Activated CD4-positive, alpha-beta memory T cell treated with anti-CD3 and anti-CD28 coated beads for 36 hours (primary cell): ENCODE results near the gene MOV10. TPM values are rescaled to one million over a fixed set of nuclear protein-coding genes. Genes with fewer than 3 reads are reported as not detected.

Experiments
- CTCF ChIA-PET: fragments of 350-600 bp; sonication (Branson Sonifier 250); formaldehyde crosslinking; loops from one replicate; lab custom pipeline; 2021; ENCODE audit warnings: antibody characterized with exemption, inconsistent platforms; lab: Charles Lee
- POLR2A ChIA-PET: fragments of 350-600 bp; sonication (Branson Sonifier 250); formaldehyde crosslinking; loops from one replicate; lab custom pipeline; 2021; ENCODE audit warnings: antibody characterized with exemption; lab: Charles Lee
- DNase-seq: peaks from one replicate; pipeline ENCODE4 v3.0.0-alpha.2; 2020
- H3K27ac Mint-ChIP-seq: one replicate; pipeline ENCODE4 v1.8.0; 2021; ENCODE audit warnings: mixed read lengths
- H3K27me3 Mint-ChIP-seq: one replicate; pipeline ENCODE4 v1.8.0; 2021; ENCODE audit warnings: mixed read lengths
- H3K36me3 Mint-ChIP-seq: one replicate; pipeline ENCODE4 v1.8.0; 2021; ENCODE audit warnings: mixed read lengths
- H3K4me1 Mint-ChIP-seq: one replicate; pipeline ENCODE4 v1.8.0; 2021; ENCODE audit warnings: low read depth, mixed read lengths
- H3K4me3 Mint-ChIP-seq: one replicate; pipeline ENCODE4 v1.8.0; 2021; ENCODE audit warnings: mild to moderate bottlenecking, mixed read lengths
- H3K9me3 Mint-ChIP-seq: one replicate; pipeline ENCODE4 v1.8.0; 2021; ENCODE audit warnings: mixed read lengths
- intact Hi-C: fragments of 100-400 bp; cut with micrococcal nuclease; formaldehyde crosslinking; loops from one replicate; pipeline ENCODE4 v1.15.1; 2023
- total RNA-seq, 2 experiments: library from RNA; stranded (reverse); gene quantifications; one replicate each; pipeline ENCODE4 v1.2.3, GENCODE V29; 2021

MOV10 gene
- total RNA-seq, 2 experiments from 2014 or later: 57.7 to 63.1 TPM

DNA sequence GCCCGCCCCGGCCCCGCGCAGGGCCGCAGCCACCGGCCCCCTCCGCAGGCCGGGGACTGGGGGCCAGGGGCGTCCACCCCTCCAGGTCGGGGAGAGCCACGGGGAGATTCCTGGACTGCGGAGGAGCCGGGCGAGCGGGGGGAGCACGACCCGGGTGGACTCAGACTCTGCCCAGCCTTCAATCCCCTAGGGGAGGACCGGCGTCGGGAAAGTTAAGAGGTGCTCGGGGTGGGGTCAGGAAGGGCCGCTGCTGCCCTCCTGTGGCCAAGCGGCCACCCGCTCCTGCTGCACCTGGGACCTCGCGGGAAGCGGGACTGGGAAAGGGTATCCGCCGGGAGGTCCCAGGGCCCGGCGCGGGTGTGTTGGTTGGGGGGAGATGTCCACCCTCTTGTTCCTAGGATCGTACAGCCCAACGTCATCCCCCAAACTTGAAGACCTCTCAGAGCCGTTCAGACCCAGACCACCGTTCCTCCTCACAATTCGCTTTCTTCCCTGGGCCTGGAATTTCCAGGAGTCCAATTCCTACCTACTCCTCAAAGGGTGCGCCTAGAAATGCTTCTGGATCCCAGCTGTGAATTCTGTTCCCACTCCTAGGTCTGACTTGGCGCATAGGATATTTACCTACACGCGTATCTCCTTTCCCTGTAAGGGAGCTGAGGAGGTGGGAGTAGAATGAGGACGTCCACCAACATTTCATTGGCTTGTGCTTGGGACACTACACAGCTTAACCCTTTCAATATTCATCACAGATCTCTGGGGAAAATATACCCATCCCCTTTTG is 33.0 kb downstream of the MOV10 start:
- peak; percentile 83 for DNase-seq
- peaks cover 35% of the 10 kb centered on the region for H3K4me1 Mint-ChIP-seq
- intact Hi-C loops: loop anchor here (1.0 kb wide), 2 partner anchors 205 to 317 kb away; no protein-coding TSS in a partner anchor
- ChIA-PET POLR2A (interaction anchor here (0.6 to 1.4 kb wide), 3 partner anchors 33 to 90 kb away, joined by 3 to 5 read pairs (median 3); partner anchors contain the start of gene MOV10), CTCF (interaction anchor here (0.6 to 4.9 kb wide), 20 partner anchors 8 to 365 kb away, joined by 3 to 68 read pairs (median 5); partner anchors contain the start of genes CAPZA1, LRIG2, MOV10 and PPM1J)
- peak overlapping the region; percentile 60 for H3K4me3 Mint-ChIP-seq
- no peaks in the 10 kb centered on the region for H3K36me3 Mint-ChIP-seq
- no peak overlapping the region for H3K27ac Mint-ChIP-seq
- H3K9me3 Mint-ChIP-seq: no peaks in the 10 kb centered on the region
- H3K27me3 Mint-ChIP-seq: peaks cover 3% of the 10 kb centered on the region

DNA sequence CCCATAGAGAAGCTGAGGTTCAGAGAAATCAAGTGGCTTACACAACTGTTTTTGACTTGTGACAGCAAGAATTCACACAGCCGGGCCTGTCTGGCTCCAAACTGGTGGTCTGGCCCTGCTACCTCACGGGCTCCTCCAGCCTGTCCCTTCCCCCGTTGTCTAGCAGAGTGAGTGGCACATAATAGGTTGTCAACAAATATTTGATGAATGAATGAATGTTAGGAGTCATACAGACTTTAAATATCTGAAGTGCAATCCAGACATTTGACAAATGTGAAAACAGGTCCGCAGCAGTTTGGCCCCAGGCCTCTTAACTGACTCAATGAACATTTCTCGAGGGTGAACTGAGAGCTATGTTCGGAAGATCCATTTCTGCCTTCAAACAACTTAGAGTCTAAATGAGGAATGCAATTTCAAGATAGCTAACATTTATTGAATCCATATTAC is 33.6 kb downstream of the MOV10 start:
- intact Hi-C loops: no loop called here
- no peak overlapping the region for H3K27ac Mint-ChIP-seq
- CTCF ChIA-PET: interaction anchor here (0.6 to 4.9 kb wide), 20 partner anchors 9 to 365 kb away, joined by 3 to 68 read pairs (median 5); partner anchors contain the start of genes CAPZA1, LRIG2, MOV10 and ST7L

DNA sequence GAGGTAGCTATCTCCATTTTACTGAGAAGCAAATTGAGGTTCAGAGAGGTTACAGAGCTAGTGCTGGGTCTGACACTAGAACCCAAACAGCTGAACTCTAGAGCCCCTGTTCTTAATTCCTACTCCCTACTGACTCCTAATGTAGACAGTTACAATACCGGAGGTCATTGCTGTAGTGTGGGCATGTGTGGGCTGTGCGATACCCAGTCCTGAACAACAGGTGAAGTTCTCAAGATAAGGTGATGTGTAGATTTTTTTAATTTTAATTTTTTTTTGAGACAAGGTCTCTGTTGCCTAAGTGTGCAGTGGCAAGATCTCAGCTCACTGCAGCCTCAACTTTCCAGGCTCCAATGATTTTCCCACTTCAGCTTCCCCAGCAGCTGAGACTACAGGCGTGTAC is 34.0 kb downstream of the MOV10 start:
- CTCF ChIA-PET: interaction anchor here (0.6 to 4.9 kb wide), 16 partner anchors 8 to 364 kb away, joined by 3 to 68 read pairs (median 5); partner anchors contain the start of gene LRIG2
- H3K36me3 Mint-ChIP-seq: no peaks in the 10 kb centered on the region
- peaks cover 34% of the 10 kb centered on the region for H3K4me1 Mint-ChIP-seq
- H3K4me3 Mint-ChIP-seq: no peak overlapping the region
- no peaks in the 10 kb centered on the region for H3K9me3 Mint-ChIP-seq
- H3K27me3 Mint-ChIP-seq: peaks cover 3% of the 10 kb centered on the region
- no peak for DNase-seq
- no peak overlapping the region for H3K27ac Mint-ChIP-seq
- POLR2A ChIA-PET: interaction anchor here (1.4 to 1.5 kb wide), 2 partner anchors 36 to 90 kb away, joined by 5 read pairs; partner anchors contain the start of gene ST7L
- intact Hi-C loops: no loop called here

More for the DNA sequence above, 33.6 kb downstream of the MOV10 start:
- peak overlapping the region; percentile 60 for H3K4me3 Mint-ChIP-seq
- no peaks in the 10 kb centered on the region for H3K9me3 Mint-ChIP-seq
- no peak for DNase-seq
- H3K36me3 Mint-ChIP-seq: no peaks in the 10 kb centered on the region
- H3K27me3 Mint-ChIP-seq: peaks cover 3% of the 10 kb centered on the region
- H3K4me1 Mint-ChIP-seq: peaks cover 34% of the 10 kb centered on the region
- POLR2A ChIA-PET: interaction anchor here (0.6 to 1.4 kb wide), 2 partner anchors 36 to 90 kb away, joined by 3 to 5 read pairs; no protein-coding TSS in a partner anchor

DNA sequence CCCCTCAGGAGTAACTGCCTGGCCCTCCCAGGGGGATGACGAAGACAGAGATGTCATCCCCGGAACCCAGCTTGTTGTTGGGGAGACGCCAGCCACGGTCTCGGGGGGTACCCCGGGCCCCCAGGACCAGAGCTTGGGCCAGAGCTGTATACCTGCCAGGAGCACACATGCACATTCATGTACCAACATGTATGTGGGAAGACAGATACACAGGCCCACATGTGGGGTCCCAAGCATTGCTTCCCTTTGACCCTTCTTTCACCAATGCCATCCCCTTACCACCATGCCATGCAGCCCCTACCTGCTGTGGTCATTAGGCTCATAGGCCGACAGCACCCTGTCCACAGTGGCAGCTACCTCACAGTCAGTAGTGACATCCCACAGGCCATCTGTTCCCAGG is 35.7 kb downstream of the MOV10 start:
- Mint-ChIP-seq H3K4me1 (peaks cover 24% of the 10 kb centered on the region), H3K36me3 (no peaks in the 10 kb centered on the region), H3K27me3 (peaks cover 10% of the 10 kb centered on the region), H3K9me3 (no peaks in the 10 kb centered on the region), H3K27ac (no peak overlapping the region), H3K4me3 (no peak overlapping the region)
- ChIA-PET POLR2A (interaction anchor here (1.5 kb wide), 1 partner anchor 92 kb away, joined by 5 read pairs; the partner anchor contains the start of gene ST7L), CTCF (interaction anchor here (0.7 to 4.9 kb wide), 9 partner anchors 9 to 363 kb away, joined by 3 to 68 read pairs (median 4); partner anchors contain the start of gene LRIG2)
- DNase-seq: no peak
- intact Hi-C loops: loop anchor here (10.0 kb wide), 1 partner anchor 335 kb away; no protein-coding TSS in a partner anchor

DNA sequence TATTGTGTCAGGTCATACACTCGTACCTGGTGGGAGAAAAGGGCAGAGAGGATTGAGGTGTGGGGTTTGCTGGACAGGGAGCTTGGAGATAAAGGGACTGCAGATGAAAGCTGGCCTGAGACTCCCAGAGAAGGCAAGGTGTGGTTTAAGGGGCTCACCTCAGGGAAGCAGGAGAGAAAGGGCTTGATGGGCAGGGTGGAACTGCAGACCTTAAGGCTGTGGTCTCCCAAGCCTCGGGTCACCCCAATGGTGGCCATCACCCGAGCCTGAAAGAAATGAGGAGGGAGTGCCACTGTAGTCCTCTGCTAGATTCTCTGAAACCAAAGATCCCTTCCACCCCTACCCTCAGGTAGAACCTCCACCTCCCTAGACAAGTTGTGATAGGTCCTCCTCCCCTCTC is 36.1 kb downstream of the MOV10 start:
- POLR2A ChIA-PET: interaction anchor here (1.1 kb wide), 1 partner anchor 36 kb away, joined by 3 read pairs; the partner anchor contains the start of gene MOV10
- H3K4me1 Mint-ChIP-seq: peaks cover 20% of the 10 kb centered on the region
- H3K27ac Mint-ChIP-seq: no peak overlapping the region
- intact Hi-C loops: loop anchor here (10.0 kb wide), 1 partner anchor 334 kb away; no protein-coding TSS in a partner anchor
- no peak for DNase-seq
- H3K27me3 Mint-ChIP-seq: peaks cover 10% of the 10 kb centered on the region
- no peak overlapping the region for H3K4me3 Mint-ChIP-seq
- CTCF ChIA-PET: interaction anchor here (0.7 to 4.9 kb wide), 8 partner anchors 8 to 341 kb away, joined by 3 to 68 read pairs (median 4); a partner anchor contains a TSS
- no peaks in the 10 kb centered on the region for H3K36me3 Mint-ChIP-seq
- no peaks in the 10 kb centered on the region for H3K9me3 Mint-ChIP-seq

DNA sequence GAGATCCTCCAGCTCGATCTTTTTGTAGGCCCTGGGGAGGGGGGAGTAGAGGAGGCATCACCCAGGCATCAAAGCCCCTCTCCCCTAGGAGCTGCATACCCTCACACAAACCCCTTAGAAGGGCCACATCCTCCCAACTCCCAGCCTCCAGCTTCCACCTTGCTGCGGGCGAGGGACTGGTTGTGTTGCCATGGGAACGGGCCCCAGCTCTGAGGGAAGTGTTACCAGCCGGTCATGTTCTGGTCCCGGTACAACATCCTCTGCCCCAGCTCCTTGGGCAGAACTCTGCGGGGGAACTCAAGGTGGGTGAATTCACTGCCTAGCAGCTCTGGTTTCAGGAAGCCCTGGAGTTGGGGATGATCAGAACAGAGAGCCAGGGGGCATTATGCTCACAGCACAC is 36.6 kb downstream of the MOV10 start:
- Mint-ChIP-seq H3K36me3 (no peaks in the 10 kb centered on the region), H3K27ac (no peak overlapping the region), H3K4me3 (no peak overlapping the region), H3K4me1 (peaks cover 19% of the 10 kb centered on the region), H3K27me3 (peaks cover 10% of the 10 kb centered on the region), H3K9me3 (no peaks in the 10 kb centered on the region)
- intact Hi-C loops: loop anchor here (10.0 kb wide), 1 partner anchor 334 kb away; no protein-coding TSS in a partner anchor
- ChIA-PET POLR2A (interaction anchor here (0.6 to 1.1 kb wide), 2 partner anchors 36 to 1196 kb away, joined by 3 read pairs; partner anchors contain the start of gene MOV10), CTCF (interaction anchor here (0.7 to 4.9 kb wide), 4 partner anchors 8 to 319 kb away, joined by 3 to 68 read pairs (median 4); a partner anchor contains a TSS)
- no peak for DNase-seq

DNA sequence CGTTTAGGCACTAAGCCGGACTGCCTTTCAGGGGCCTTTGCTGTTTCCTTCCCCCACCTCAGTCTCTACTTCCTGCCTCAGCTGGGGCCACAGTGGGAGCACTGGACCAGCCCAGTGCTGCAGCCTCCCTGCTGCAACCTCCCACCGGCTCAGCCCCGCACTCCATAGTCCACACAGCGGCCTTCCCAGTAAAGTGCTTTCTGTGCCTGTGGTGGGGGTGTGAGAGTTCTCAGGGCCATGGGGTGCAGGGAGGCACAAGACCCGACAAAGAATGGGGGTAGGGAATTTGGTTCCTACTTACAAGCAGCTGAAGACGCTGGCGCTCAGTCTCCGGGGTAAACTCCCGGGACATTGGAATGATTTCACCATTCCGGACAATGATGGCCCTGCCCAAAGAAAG is 37.2 kb downstream of the MOV10 start:
- POLR2A ChIA-PET: interaction anchor here (0.6 to 1.1 kb wide), 2 partner anchors 37 to 1195 kb away, joined by 3 read pairs; partner anchors contain the start of gene MOV10
- intact Hi-C loops: loop anchor here (10.0 kb wide), 1 partner anchor 333 kb away; no protein-coding TSS in a partner anchor
- Mint-ChIP-seq H3K36me3 (no peaks in the 10 kb centered on the region), H3K9me3 (no peaks in the 10 kb centered on the region), H3K4me1 (peaks cover 19% of the 10 kb centered on the region), H3K27ac (no peak overlapping the region), H3K27me3 (peaks cover 10% of the 10 kb centered on the region), H3K4me3 (no peak overlapping the region)
- DNase-seq: no peak
- CTCF ChIA-PET: no interaction called here

DNA sequence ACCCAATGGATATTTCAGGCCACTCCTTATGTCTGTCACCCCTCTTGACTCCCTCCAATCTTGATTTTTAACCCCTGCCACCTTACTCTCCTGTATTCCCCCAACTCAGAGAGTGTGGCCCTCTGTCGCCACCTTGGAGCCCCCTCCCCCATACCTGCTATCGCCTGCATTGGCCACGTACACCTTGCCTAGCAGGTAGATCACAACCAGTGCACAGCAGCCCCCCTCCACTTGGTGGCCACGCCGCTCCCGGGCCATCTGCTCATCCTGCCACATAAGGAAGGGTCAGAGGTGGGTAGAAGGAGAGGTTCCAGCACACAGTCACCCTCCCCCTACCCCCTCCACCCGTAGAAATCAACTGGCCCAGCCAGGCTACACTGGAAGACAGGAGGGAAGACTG is 37.7 kb downstream of the MOV10 start:
- Mint-ChIP-seq H3K36me3 (no peaks in the 10 kb centered on the region), H3K4me3 (no peak overlapping the region), H3K27me3 (peaks cover 10% of the 10 kb centered on the region), H3K27ac (no peak overlapping the region), H3K4me1 (peaks cover 19% of the 10 kb centered on the region), H3K9me3 (no peaks in the 10 kb centered on the region)
- POLR2A ChIA-PET: interaction anchor here (0.7 kb wide), 1 partner anchor 11 kb away, joined by 3 read pairs; no protein-coding TSS in a partner anchor
- intact Hi-C loops: loop anchor here (10.0 kb wide), 1 partner anchor 333 kb away; no protein-coding TSS in a partner anchor
- CTCF ChIA-PET: no interaction called here
- no peak for DNase-seq

DNA sequence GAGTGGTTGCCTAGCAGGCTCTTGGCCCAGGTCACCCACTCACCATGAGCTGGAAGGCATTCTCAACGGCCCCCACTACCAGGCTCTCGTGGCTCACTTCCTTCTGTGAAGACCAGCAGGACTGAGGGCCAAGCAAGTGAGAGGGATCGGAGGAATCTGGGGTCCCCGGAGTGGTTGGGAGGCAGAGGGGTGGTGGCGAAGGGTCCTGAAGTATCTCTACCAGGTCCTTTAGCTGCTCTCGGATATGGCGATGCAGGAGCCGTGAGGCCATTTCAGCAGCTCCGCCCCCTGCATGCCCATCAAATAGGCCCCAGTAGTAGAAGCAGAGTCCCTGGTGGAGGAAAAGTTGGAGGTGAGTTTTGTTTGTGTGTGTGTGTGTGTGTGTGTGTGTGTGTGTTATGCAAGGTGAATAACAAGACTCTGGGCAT is 38.3 kb downstream of the MOV10 start:
- Mint-ChIP-seq H3K9me3 (no peaks in the 10 kb centered on the region), H3K4me3 (no peak overlapping the region), H3K4me1 (peaks cover 17% of the 10 kb centered on the region), H3K36me3 (no peaks in the 10 kb centered on the region), H3K27ac (no peak overlapping the region), H3K27me3 (peaks cover 10% of the 10 kb centered on the region)
- DNase-seq: no peak
- intact Hi-C loops: loop anchor here (10.0 kb wide), 1 partner anchor 332 kb away; no protein-coding TSS in a partner anchor
- ChIA-PET POLR2A (interaction anchor here (0.7 kb wide), 1 partner anchor 11 kb away, joined by 3 read pairs; no protein-coding TSS in a partner anchor), CTCF (no interaction called here)

DNA sequence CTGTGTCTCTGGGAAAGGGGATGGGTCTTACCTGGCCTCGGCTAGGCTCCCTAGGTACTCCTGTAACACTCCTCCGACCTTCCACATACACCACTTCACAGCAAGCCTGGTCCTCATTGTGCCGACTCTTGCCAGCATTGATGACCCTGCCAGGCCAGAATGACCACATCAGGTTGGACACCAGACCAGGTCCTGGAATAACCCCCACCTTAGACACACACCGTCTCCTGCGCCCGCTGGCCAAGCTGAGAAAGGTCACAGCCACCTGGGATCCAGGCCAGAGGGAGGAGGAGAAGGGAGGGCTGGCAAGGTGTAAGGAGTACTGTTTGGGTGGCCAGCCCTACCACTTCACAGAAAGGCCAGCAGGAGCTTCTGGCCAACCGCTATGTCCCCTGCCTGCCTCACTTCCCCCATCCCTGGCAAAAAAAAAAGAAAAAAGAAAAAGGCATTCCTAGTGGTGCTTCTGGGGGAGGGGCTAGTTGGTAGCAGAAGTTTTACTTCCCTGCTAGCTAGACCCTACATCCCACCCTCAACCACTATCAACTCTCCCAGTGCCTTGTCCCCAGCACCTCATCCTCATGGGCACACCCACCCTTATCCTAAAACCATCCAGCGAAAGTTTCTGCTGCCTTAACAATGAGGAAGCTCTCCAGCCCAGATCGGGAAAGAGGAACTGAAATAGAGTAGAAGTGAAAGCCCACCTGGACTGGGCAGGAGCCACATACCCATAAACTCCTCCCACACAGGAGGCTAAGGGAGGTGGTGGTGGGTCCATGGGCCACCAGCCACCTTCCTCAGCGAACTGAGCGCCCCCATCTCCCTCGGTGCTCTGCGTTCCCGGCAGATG is 39.2 kb downstream of the MOV10 start:
- Mint-ChIP-seq H3K4me1 (peaks cover 19% of the 10 kb centered on the region), H3K27me3 (peaks cover 9% of the 10 kb centered on the region), H3K9me3 (no peaks in the 10 kb centered on the region), H3K4me3 (peak overlapping the region; percentile 18), H3K27ac (no peak overlapping the region), H3K36me3 (no peaks in the 10 kb centered on the region)
- ChIA-PET CTCF (interaction anchor here (1.5 to 10.6 kb wide), 6 partner anchors 10 to 359 kb away, joined by 3 to 354 read pairs (median 34); partner anchors contain the start of gene LRIG2), POLR2A (no interaction called here)
- DNase-seq: no peak
- intact Hi-C loops: loop anchor here (2.0 to 10.0 kb wide), 2 partner anchors 319 to 331 kb away; no protein-coding TSS in a partner anchor
